IPS-18a (cell line): ENCODE results near the gene ZNF672.
"Not testable (repeated sequence)": the region's sequence is repeated elsewhere in the genome, so short reads cannot be mapped to it uniquely, and the experiment has no call there.

Experiments used
- H3K27ac ChIP-seq: one replicate; pipeline ENCODE4 v1.5.1; 2013; ENCODE audit warnings: low read length
- H3K27me3 ChIP-seq: one replicate; pipeline ENCODE4 v1.6.1; 2013; ENCODE audit warnings: mild to moderate bottlenecking, low read length; ENCODE audit not compliant: control insufficient read depth, insufficient read depth
- H3K36me3 ChIP-seq: one replicate; pipeline ENCODE4 v1.6.1; 2013; ENCODE audit warnings: low read depth, low read length; ENCODE audit not compliant: control insufficient read depth
- H3K4me1 ChIP-seq: one replicate; pipeline ENCODE4 v1.6.1; 2013; ENCODE audit warnings: low read depth, low read length; ENCODE audit not compliant: control insufficient read depth
- H3K4me3 ChIP-seq: one replicate; pipeline ENCODE4 v1.5.1; 2013; ENCODE audit warnings: low read length
- H3K9ac ChIP-seq: one replicate; pipeline ENCODE4 v1.6.1; 2013; ENCODE audit warnings: mild to moderate bottlenecking, low read length, moderate library complexity
- H3K9me3 ChIP-seq: one replicate; pipeline ENCODE4 v1.6.1; 2013; ENCODE audit warnings: low read depth, low read length; ENCODE audit not compliant: control insufficient read depth

Gene ZNF672

DNA sequence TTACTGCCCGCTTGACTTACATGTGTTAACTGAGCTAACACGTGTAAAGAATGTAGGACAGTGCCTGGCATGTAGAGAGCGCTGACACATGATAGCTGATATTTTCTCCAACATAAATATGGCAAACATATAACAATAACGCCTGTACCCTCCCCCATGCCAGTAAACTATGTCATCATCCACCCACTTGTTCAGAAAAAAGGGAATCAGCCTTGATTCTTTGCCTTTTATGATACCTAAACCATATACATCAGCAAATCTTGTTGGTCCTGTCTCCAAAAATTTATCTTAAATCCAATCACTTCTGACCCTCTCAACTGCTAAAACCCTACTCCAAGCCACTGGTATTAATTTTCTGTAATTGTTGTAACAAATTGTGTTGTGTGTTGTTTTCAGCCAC, 22.0 kb downstream of the ZNF672 start:
- Histone ChIP-seq H3K27me3 (peaks cover 44% of the 10 kb centered on the region), H3K9ac (no peak overlapping the region), H3K27ac (no peak overlapping the region), H3K4me3 (peak overlapping the region; percentile 59), H3K36me3 (peaks cover 3% of the 10 kb centered on the region), H3K4me1 (peaks cover 10% of the 10 kb centered on the region), H3K9me3 (no peaks in the 10 kb centered on the region)

DNA sequence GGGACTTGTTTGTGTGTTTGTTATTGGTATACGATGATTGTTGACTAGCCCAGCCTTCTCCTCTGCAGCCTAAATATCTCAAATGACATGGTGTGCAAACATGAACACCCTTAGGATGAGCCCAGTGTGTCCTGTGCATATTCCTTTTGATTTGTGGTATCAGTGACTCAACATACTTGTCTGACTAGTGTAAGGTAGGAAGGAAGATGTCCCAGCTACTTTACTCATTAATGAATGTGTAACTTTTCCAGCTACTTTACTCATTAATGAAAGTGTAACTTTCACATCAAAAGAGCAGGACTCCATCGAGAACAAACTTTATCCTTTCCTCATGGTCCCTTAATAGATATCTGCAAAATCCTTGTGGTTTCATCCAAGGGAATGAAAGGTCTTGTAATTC, 23.6 kb downstream of the ZNF672 start:
- H3K9me3 ChIP-seq = no peaks in the 10 kb centered on the region
- peaks cover 10% of the 10 kb centered on the region for H3K4me1 ChIP-seq
- peaks cover 44% of the 10 kb centered on the region for H3K27me3 ChIP-seq

DNA sequence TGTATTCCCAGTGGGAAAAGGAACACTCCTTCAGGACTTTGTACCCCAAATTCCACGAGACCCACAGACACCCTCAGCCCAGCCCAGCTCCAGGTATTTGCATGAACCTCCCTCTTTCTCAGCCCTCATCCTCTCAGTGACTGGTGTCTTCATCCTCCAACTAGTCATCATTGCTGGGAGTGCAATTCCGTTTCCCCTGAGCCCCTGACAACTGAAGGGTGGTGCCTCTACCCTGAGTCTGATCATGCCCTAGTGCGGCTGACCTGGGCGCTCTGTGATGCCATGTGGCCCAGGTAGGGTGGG, 24.6 kb downstream of the ZNF672 start:
- Histone ChIP-seq H3K27me3 (peaks cover 44% of the 10 kb centered on the region), H3K4me1 (peaks cover 6% of the 10 kb centered on the region), H3K9ac (no peak overlapping the region), H3K4me3 (peak overlapping the region; percentile 76), H3K27ac (no peak overlapping the region), H3K36me3 (no peaks in the 10 kb centered on the region), H3K9me3 (no peaks in the 10 kb centered on the region)

More for the DNA sequence above, 23.6 kb downstream of the ZNF672 start:
- Histone ChIP-seq H3K4me3 (no peak overlapping the region), H3K27ac (no peak overlapping the region), H3K9ac (no peak overlapping the region), H3K36me3 (no peaks in the 10 kb centered on the region)

DNA sequence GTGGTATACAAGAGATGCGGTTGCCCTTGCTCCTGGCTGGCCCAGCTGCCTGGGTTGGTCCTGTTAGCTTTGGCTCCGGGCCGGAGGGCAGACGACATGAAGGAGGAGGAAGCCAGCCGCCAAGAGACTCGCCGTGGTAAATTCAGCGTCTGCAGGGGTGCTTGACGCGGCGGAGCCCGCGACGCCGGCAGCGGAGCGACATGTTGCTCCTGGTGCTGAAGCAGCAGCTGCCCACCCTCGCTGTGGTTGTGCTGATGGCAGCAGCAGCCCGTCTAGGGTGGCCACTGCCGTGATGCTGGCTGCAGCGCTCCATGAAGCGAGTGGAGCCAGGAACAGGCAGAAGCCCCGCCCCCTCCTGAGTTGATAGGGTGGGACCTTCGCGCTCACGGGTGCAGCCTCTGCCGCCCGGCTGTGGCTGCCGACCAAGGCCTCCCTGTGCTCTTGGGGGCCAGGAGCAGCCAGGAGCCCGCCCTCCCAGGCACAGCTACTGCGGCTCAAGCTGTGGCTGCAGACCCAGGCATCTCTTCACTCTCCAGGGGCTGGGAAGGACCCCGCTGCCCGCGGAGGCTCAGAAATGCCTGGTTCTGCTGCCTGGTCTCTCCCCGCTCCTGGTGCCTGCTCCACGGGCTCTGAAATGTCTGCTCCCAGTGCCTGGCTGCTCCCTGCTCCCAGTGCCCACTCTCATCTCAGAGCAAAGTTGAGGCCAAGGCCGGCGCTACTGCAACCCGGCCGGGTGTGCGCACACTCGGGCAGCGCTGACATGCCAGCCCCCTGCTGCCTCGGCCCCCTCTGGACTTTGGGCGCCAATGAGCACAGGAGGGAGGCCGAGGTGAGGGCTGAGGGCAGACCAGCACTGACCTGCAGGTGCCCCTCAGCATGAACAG, 25.2 kb downstream of the ZNF672 start:
- no peaks in the 10 kb centered on the region for H3K36me3 ChIP-seq
- H3K27ac ChIP-seq = no peak overlapping the region
- peaks cover 5% of the 10 kb centered on the region for H3K4me1 ChIP-seq
- H3K4me3 ChIP-seq = peak overlapping the region; percentile 76
- H3K9ac ChIP-seq = peak overlapping the region; percentile 30
- H3K27me3 ChIP-seq = peaks cover 44% of the 10 kb centered on the region
- no peaks in the 10 kb centered on the region for H3K9me3 ChIP-seq

DNA sequence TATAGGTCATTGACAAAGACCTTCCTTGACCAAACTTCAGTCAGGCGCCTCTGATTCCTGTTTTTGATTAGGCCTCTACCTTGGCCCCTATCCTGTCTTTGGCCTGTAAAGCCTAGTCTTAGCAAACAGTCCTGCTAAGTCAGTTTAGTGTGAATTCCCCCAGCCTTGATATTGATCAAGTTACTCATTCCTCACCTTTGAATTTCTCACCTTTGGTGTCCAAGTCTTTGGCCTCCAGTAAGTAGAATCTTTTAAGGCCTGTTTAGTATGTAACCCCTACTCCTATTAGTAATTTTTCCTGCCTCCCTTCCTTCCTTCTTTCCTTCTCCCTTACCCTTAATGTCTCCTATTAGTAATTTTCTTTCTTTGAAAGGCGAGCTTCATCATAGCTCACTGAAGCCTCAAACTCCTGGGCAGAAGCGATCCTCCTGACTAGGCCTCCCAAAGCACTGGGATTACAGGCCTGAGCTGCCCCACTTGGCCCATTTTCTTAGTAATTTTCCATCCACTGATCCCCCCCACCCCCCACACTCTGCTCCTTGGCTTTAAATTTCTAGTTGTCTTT, 33.9 kb downstream of the ZNF672 start:
- H3K27ac ChIP-seq = no peak overlapping the region
- no peaks in the 10 kb centered on the region for H3K27me3 ChIP-seq
- peak overlapping the region; percentile 85 for H3K4me3 ChIP-seq
- H3K36me3 ChIP-seq = no peaks in the 10 kb centered on the region
- no peaks in the 10 kb centered on the region for H3K9me3 ChIP-seq
- no peaks in the 10 kb centered on the region for H3K4me1 ChIP-seq
- no peak overlapping the region for H3K9ac ChIP-seq

DNA sequence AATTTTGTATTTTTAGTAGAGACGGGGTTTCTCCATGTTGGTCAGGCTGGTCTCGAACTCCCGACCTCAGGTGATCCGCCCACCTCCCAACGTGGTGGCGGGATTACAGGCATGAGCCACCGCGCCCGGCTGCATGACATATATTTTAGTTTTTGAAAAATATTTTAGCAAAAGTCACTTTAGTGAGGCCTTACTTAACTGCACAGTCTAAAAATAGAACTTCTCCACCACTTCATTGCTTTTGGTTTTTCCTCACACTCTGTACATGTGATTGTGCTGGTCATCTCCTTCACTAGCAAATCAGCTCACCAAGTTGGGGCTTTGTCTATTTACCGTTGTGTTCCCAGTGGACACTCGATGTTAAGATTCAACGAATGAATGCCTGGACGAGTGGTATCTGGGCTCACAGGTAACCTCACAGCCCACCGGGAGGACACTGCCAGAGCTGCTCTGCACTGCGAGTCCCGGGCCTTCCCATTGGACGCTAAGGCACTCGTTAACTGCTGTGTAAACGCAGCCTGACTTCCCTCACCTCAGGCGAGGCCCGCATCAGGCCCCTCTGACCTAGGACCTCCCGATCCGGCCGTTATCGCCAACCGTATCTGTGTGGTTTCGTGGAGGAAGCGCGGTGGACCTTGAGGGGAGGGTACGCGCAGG, 34.9 kb downstream of the ZNF672 start:
- peak overlapping the region; percentile 73 for H3K9ac ChIP-seq
- H3K36me3 ChIP-seq = no peaks in the 10 kb centered on the region
- H3K4me1 ChIP-seq = no peaks in the 10 kb centered on the region
- H3K4me3 ChIP-seq = peak overlapping the region; percentile 85
- H3K9me3 ChIP-seq = no peaks in the 10 kb centered on the region
- no peaks in the 10 kb centered on the region for H3K27me3 ChIP-seq
- peak overlapping the region; percentile 22 for H3K27ac ChIP-seq

DNA sequence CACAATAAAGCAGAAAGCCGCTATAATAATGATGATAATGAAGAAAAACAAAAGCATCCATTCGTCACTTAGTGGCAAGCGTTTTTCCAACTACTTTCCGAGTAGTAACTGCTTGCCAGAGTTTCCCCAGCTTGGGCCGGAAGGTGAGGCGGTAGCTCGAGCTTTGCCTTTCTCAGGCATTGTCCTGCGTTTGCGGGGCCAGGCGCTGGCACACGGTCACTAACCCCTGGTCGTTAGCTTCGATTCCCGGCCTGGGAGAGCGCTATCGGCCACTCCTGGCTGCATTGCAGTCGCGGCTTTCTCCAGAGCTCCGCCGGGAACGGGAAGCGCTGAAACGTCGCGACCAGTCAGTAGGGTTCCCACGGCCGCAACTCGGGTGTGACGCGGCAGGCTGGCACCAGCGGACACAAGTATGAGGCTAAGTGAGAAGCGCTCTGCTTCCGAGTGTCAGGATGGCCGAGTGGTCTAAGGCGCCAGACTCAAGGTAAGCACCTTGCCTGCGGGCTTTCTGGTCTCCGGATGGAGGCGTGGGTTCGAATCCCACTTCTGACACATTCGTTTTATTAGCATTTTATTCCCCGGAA, 35.5 kb downstream of the ZNF672 start:
- peak overlapping the region; percentile 22 for H3K27ac ChIP-seq
- H3K9me3 ChIP-seq = no peaks in the 10 kb centered on the region

DNA sequence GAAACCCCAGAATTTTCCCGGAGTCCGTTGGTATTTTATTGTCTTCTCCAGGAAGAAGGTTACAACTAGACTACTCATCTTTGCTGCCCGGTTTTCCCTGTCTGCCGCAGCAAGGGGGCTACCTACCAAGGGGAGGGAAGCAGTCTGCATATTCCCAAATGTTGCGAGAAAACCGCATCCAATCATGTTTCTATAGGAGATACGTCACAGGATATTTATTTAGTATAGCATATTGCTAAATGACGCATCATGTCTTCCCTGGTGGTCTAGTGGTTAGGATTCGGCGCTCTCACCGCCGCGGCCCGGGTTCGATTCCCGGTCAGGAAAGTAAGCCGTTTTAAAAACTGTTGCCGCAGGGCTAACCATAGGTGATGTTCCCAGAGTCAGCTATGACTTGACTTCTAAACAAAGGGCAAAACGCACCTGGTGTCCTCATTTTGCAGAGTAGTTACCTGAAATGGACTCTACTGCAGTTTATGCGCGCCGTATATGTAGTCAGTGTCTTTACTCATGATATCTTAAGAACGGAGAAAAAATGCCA, 36.0 kb downstream of the ZNF672 start:
- H3K9ac ChIP-seq = no peak overlapping the region
- H3K27me3 ChIP-seq = no peaks in the 10 kb centered on the region
- no peaks in the 10 kb centered on the region for H3K9me3 ChIP-seq
- no peaks in the 10 kb centered on the region for H3K36me3 ChIP-seq
- peak overlapping the region; percentile 85 for H3K4me3 ChIP-seq
- no peaks in the 10 kb centered on the region for H3K4me1 ChIP-seq
- H3K27ac ChIP-seq = no peak overlapping the region

More for the DNA sequence above, 35.5 kb downstream of the ZNF672 start:
- H3K4me3 ChIP-seq = peak overlapping the region; percentile 85
- no peaks in the 10 kb centered on the region for H3K36me3 ChIP-seq
- H3K4me1 ChIP-seq = no peaks in the 10 kb centered on the region
- no peaks in the 10 kb centered on the region for H3K27me3 ChIP-seq
- H3K9ac ChIP-seq = peak overlapping the region; percentile 73

DNA sequence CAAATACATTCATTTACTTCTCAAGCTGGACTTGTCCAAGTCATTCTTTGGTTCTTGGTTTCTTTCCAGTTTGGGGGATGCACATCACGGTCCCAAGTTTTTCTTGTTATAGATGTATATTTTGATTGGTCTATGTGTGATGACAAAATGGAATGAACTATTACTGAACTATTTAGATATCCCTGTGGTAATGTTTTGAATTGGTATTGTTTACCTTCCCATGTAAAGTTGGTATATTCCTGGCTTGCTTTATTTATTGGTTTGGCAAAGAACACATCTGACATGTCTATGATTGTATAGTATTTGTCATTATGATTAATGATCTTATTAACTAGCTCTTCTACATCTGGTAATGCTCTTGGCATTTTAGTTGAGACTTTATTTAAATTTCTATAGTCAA, 43.2 kb downstream of the ZNF672 start:
- Histone ChIP-seq H3K4me1 (peaks cover 8% of the 10 kb centered on the region), H3K9ac (no peak overlapping the region), H3K4me3 (no peak overlapping the region), H3K27ac (no peak overlapping the region), H3K36me3 (no peaks in the 10 kb centered on the region), H3K9me3 (no peaks in the 10 kb centered on the region), H3K27me3 (no peaks in the 10 kb centered on the region)

DNA sequence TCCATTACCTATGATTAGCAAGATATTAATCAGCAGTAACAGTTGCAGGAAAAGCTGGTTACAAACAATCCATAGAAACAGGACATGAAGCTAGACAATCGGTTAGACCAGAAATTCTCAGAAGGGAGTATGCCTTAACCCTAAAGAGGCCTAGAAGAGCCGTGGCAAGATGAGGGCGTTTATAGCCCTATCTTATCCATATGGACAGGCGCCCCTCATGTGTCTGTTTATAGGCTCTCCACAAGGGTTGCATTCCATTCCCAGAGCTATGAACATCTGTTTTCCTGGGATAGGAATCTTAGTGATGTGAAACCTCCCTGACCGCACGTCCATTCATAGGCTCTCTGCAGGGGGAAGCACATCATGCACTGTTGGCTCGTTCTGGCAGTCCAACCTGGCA, 44.4 kb downstream of the ZNF672 start:
- not testable (repeated sequence) for H3K36me3 ChIP-seq, H3K9ac ChIP-seq, H3K27ac ChIP-seq, H3K9me3 ChIP-seq, H3K4me3 ChIP-seq, H3K27me3 ChIP-seq
- peaks cover 13% of the 10 kb centered on the region for H3K4me1 ChIP-seq

DNA sequence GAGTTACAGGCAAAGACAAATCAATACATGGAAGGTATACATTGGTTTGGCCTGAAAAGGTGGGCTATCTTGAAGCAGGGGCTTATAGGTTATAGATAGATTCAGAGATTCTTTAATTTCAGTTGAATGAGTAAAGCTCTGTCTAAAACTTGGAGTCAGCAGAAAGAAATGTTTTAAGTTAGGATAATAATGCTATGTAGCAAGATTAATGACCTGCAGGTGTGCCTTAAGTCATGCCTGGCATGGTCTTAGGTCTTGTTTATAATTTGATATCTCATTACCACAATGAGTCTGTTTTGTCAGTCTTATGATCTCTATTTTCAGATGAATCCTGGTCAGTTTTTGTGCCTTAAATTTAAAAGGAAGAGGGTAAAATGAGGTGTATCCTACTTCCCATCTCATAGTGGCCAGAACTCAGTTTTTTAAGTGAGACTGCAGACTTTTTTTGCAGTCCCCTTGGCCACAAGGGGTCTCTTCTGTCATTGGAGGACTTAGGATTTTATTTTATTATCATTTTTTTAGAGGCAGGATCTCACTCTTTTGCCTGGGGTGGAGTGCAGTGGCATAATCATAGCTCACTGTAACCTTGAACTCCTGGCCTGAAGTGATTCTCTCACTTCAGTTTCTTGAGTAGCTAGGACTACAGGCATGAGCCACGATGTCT, 46.7 kb downstream of the ZNF672 start:
- Histone ChIP-seq H3K27me3 (no peaks in the 10 kb centered on the region), H3K27ac (no peak overlapping the region), H3K4me3 (no peak overlapping the region), H3K36me3 (no peaks in the 10 kb centered on the region), H3K9ac (no peak overlapping the region), H3K4me1 (peaks cover 13% of the 10 kb centered on the region), H3K9me3 (no peaks in the 10 kb centered on the region)
